ENCODE data around the gene DDX19B. TPM values are rescaled to one million over a fixed set of nuclear protein-coding genes. Genes with fewer than 3 reads are reported as not detected.

Gene DDX19B
- total and polyA plus RNA-seq, 2 donors (not counting 3 experiments of a cell fraction or from before 2014, with no cell fraction given): 28.1 to 34.3 TPM

DNA sequence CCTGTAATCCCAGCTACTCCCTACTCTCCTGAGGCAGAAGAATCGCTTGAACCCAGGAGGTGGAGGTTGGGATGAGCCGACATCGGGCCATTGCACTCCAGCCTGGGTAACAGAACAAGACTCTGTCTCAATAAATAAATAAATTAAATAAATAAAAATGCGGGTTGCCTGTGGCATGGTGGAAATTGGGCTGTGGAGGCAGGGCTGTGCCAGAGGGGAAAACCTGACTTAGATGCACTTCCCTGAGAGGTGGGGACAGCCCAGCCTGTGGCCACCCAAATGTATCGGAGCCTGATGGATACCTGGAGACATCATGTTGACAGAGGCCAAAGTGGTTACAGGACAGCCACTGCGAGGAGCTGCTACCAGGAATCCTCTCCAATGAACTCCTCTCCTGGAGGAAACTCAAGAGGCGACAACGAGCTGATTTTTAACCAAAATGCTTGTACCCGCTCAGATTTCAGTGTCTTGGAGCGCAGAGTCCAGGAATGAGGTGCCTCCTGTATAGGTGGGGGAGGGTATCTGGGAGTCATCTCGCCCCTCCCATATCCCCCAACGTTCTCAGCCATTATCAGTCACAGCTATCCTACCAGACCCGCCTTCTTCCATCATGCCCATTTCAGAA lies 80.0 kb downstream of the DDX19B start:
- DNase-seq (ENCODE audit: low read depth, low spot score): no peak
- Histone ChIP-seq H2AFZ (ENCODE audit: low read depth, low read length) (no peak overlapping the region), H3K79me2 (ENCODE audit: control insufficient read depth, insufficient read depth, low read length) (peaks cover 10% of the 10 kb centered on the region), H4K20me1 (replicated peaks; ENCODE audit: control insufficient read depth, extremely low read depth, insufficient read depth, low read length) (no peaks in the 10 kb centered on the region), H3K9me1 (replicated peaks; ENCODE audit: control insufficient read depth, extremely low read depth, insufficient read depth, low read length) (no peaks in the 10 kb centered on the region), H3K9me3 (replicated peaks; ENCODE audit: control insufficient read depth, insufficient read depth, low read length) (no peaks in the 10 kb centered on the region), H3K4me3 (replicated peaks in 1 of 3; ENCODE audit: insufficient read depth in 1 of 3, low read depth in 1 of 3, low read length in 3 of 3) (no peak overlapping the region), H3K9ac (replicated peaks; ENCODE audit: extremely low read depth, insufficient read depth, low read length) (no peak overlapping the region), H3K27ac (ENCODE audit: insufficient read depth, low read depth, low read length) (no peak overlapping the region), H3K4me2 (ENCODE audit: insufficient read depth, low read length) (no peak overlapping the region), H3K36me3 (ENCODE audit: control insufficient read depth in 2 of 2, extremely low read depth in 1 of 2, insufficient read depth in 2 of 2, low read length in 2 of 2) (peaks cover 0 to 12% of the 10 kb centered on the region in 2 experiments), H3K27me3 (ENCODE audit: control insufficient read depth in 2 of 2, insufficient read depth in 2 of 2, low read length in 2 of 2) (no peaks in the 10 kb centered on the region), H3K4me1 (ENCODE audit: control insufficient read depth, extremely low read depth, insufficient read depth, low read length) (peaks cover 6% of the 10 kb centered on the region)
- intact Hi-C loops (cut with micrococcal nuclease) (no loop called here), dilution Hi-C loops (cut with MboI; ENCODE audit: extremely low pct_ligation_motif_present, low sequenced_read_pairs) (no loop called here)
- BruUV-seq (replicated peaks): no TSS peak
- no peak for FAIRE-seq
- CTCF ChIA-PET: no interaction called here
- TF ChIP-seq FOS (IDR thresholded peaks at IDR 0.05; ENCODE audit: borderline replicate concordance, insufficient read depth, low read length) (no peak), GATA2 (IDR thresholded peaks at IDR 0.05; ENCODE audit: insufficient read depth, insufficient read length, low read depth, low read length) (no peak), MYC (IDR thresholded peaks at IDR 0.05; ENCODE audit: low read depth, low read length) (no peak), JUN (IDR thresholded peaks at IDR 0.05; ENCODE audit: borderline replicate concordance, insufficient read depth, insufficient read length, low read depth) (no peak), EZH2 (IDR thresholded peaks at IDR 0.05; ENCODE audit: borderline replicate concordance, low read depth, low read length, severe bottlenecking) (no peak), POLR2A (IDR thresholded peaks at IDR 0.05; ENCODE audit: low read depth, low read length) (no peak)
- TF ChIP-seq, protein P1, sequence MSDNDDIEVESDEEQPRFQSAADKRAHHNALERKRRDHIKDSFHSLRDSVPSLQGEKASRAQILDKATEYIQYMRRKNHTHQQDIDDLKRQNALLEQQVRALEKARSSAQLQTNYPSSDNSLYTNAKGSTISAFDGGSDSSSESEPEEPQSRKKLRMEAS (IDR thresholded peaks at IDR 0.05; ENCODE audit: insufficient read depth, insufficient read length): no peak
- TF ChIP-seq, protein P2, sequence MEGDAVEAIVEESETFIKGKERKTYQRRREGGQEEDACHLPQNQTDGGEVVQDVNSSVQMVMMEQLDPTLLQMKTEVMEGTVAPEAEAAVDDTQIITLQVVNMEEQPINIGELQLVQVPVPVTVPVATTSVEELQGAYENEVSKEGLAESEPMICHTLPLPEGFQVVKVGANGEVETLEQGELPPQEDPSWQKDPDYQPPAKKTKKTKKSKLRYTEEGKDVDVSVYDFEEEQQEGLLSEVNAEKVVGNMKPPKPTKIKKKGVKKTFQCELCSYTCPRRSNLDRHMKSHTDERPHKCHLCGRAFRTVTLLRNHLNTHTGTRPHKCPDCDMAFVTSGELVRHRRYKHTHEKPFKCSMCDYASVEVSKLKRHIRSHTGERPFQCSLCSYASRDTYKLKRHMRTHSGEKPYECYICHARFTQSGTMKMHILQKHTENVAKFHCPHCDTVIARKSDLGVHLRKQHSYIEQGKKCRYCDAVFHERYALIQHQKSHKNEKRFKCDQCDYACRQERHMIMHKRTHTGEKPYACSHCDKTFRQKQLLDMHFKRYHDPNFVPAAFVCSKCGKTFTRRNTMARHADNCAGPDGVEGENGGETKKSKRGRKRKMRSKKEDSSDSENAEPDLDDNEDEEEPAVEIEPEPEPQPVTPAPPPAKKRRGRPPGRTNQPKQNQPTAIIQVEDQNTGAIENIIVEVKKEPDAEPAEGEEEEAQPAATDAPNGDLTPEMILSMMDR (IDR thresholded peaks at IDR 0.05; ENCODE audit: extremely low read depth in 1 of 2, insufficient read depth in 1 of 2, low read depth in 1 of 2, low read length in 2 of 2): no peak
- POLR2A ChIA-PET: no interaction called here

All from endothelial cell of umbilical vein (primary cell).